C4-2B (cell line): ENCODE results near the gene GALNT17.

ENCODE experiments used
- H3K27ac ChIP-seq: fragments of 450-650 bp; 2 replicates; pipeline ENCODE4 v1.5.1; 2017
- CTCF ChIP-seq: fragments of 450-650 bp; conservative IDR thresholded peaks from 2 replicates; pipeline ENCODE4 v1.5.1; 2017; ENCODE audit warnings: mild to moderate bottlenecking
- ZFX ChIP-seq: fragments of 450-650 bp; IDR thresholded peaks from 2 replicates; pipeline ENCODE4 v1.6.1; 2017

The GALNT17 gene

DNA sequence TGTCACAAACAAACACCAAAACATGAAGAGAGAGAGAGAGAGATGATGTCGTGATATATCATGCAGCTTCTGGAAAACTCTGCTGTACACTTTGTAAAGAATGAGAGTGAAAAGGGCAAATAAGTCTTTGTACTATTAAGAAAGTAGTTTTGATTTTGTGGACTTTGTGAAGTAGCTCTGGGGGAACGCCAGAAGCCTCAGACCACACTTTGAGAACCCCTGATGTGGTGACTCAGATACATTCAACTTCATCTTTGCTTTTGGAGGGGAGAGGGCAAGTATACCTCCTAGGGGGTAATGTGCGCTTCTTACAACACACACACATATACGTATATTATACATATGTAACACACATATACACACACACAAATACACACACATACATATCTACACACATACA lies 84.3 kb downstream of the GALNT17 start:
- H3K27ac ChIP-seq, result no peak overlapping the region
- no peak for TF ChIP-seq ZFX
- no peak for TF ChIP-seq CTCF

DNA sequence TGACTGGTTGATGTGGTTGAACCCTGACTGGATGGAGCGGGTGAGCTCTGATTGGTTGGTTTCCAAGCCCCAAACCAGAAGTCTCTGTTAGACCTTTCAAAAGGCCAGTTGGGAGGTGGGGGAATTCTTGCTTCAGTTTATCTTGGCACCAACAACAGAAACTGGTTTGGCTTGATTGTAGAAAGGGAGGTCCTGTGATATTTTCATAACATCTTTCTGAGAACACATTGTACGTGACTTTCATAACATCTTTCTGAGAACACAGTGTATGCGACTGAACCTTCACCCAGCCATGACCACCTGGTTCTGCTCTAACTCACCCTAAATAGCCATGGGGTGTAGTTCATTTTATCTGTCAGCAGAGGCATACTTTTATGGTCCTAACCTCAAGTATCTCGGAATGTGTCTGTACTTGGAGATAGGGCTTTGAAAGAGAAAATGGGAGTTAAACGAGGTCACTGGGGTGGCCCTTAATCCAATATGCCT lies 88.3 kb downstream of the GALNT17 start:
- TF ChIP-seq ZFX (no peak), CTCF (no peak)
- H3K27ac ChIP-seq, result no peak overlapping the region

- no peak for TF ChIP-seq ZFX
- no peak for TF ChIP-seq CTCF
- H3K27ac ChIP-seq, result no peak overlapping the region
Observed at GRCh38 chr7:71221049-71221448, 89.1 kb downstream of the GALNT17 start.

DNA sequence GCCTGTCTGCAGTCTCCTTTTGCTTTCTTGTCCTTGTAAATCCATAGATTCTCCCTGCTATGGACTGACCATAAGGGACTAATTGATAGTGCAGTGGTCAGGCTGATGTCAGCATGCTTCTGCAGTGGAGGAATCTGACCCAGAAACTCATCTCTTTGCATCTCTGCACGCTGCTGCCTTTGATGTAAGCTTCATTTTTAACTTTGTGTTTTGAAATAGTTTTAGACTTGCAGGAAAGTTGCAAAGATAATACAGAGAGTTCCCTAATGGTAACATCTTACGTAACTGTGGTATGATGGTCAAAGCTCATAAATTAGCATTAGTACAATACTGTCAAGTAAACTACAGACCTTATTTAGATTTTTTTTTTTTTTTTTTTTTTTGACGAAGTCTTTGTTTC lies 89.6 kb downstream of the GALNT17 start:
- TF ChIP-seq ZFX (no peak), CTCF (no peak)
- no peak overlapping the region for H3K27ac ChIP-seq

- no peak overlapping the region for H3K27ac ChIP-seq
- TF ChIP-seq CTCF (no peak), ZFX (no peak)
Observed at GRCh38 chr7:71227126-71227525, 95.2 kb downstream of the GALNT17 start.

DNA sequence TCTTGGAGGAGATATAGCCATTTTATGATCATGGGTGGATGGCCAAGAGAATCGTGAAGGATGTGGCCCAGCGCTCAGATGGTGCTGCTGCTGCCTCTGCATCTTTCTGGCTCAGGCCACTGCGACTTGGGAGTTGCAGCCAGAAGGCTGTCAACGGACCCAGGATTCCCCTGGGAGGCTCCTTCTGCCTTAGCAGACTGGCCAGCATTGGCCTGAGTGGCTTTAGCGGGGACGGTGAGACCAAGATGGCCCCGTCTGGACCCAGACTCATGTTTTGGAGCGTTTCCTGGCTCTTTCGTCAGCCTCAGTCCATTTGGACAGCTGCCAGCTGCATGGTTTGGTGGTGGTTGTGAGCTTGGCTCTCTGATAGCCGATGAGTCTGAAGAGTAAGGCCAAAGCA lies 97.2 kb downstream of the GALNT17 start:
- no peak for TF ChIP-seq ZFX
- no peak for TF ChIP-seq CTCF
- no peak overlapping the region for H3K27ac ChIP-seq

DNA sequence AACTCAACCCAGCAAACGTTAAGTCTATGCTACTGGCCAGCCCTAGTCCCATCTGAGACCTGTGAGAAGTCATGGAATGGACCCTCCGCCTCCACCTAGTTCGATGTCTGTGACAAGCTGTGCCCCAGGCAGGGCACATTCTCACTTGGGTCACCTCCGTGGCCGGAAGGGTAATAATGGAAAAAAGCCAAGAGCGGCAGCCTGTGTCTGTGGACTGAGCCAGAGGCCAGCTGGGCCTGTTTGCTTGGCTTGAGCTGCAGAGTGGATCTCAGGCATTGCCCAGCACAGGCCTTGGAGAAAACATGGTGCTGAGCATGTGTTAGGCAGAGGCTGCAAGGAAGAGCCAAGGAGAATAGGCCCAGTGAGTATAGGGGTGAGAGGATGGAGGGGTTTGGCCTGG lies 97.8 kb downstream of the GALNT17 start:
- H3K27ac ChIP-seq, result no peak overlapping the region
- TF ChIP-seq ZFX (no peak), CTCF (no peak)
